ENCODE data around the gene SCML2.

Gene SCML2

GRCh38 chrX:18294893-18295292 lies 59.6 kb downstream of the SCML2 start:
- no peaks in the 10 kb centered on the region for H3K27me3 ChIP-seq (ENCODE audit: control insufficient read depth, low read length)
- no peak overlapping the region for H3K4me3 ChIP-seq (ENCODE audit: low read length)
- H3K27ac ChIP-seq (ENCODE audit: low read depth, low read length): no peak overlapping the region
- H3K4me1 ChIP-seq (ENCODE audit: control insufficient read depth, low read length): no peaks in the 10 kb centered on the region
- no peaks in the 10 kb centered on the region for H3K36me3 ChIP-seq (ENCODE audit: control insufficient read depth, low read length)
- no peak for TF ChIP-seq EZH2phosphoT487 (IDR thresholded peaks at IDR 0.05; ENCODE audit: borderline replicate concordance, low read length)
- no peak for TF ChIP-seq CTCF (IDR thresholded peaks at IDR 0.05; ENCODE audit: low read depth, low read length, poor library complexity, severe bottlenecking)
- H3K9me2 ChIP-seq (replicated peaks; ENCODE audit: control insufficient read depth, low read length): no peaks in the 10 kb centered on the region
- H3F3A ChIP-seq (ENCODE audit: control insufficient read depth, insufficient read depth): no peaks in the 10 kb centered on the region
- H3K79me2 ChIP-seq (ENCODE audit: control insufficient read depth, low read length): no peaks in the 10 kb centered on the region
- no peaks in the 10 kb centered on the region for H3K9me3 ChIP-seq (ENCODE audit: control insufficient read depth, insufficient read depth, low read length)
- no peaks in the 10 kb centered on the region for H4K20me1 ChIP-seq (ENCODE audit: control insufficient read depth, insufficient read depth, low read depth, low read length)
- no peak overlapping the region for H3K4me2 ChIP-seq (ENCODE audit: low read length)

DNA sequence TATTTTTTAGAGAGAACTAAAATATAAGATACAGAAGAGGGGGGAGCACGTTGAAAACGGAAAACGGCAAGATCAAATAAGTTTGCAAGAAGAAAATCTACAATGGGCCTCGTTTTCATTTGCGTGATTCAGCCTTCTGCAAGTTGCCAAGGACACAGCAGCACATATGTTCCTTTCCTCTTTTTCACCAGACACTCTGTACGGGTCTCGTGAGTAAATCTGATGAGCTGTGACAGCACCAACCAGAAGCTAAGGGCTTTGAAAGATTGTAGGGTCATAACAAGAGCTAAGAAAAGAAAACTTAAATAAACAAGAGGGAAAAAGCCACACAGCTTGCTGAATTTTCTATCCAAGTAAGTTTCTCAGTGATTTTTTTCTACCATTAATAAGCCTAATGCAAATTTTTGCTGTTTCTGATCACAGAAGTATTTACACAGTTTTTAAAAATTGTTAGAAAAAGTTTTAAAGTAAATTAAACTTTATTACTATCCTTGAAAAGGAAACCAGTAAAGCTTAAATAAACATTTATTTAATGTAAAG lies 63.4 kb downstream of the SCML2 start:
- no peak for TF ChIP-seq CTCF (IDR thresholded peaks at IDR 0.05; ENCODE audit: low read depth, low read length, poor library complexity, severe bottlenecking)
- no peak for TF ChIP-seq EZH2phosphoT487 (IDR thresholded peaks at IDR 0.05; ENCODE audit: borderline replicate concordance, low read length)
- Histone ChIP-seq H3F3A (ENCODE audit: control insufficient read depth, insufficient read depth) (no peaks in the 10 kb centered on the region), H3K79me2 (ENCODE audit: control insufficient read depth, low read length) (no peaks in the 10 kb centered on the region), H3K27ac (ENCODE audit: low read depth, low read length) (no peak overlapping the region), H3K9me3 (ENCODE audit: control insufficient read depth, insufficient read depth, low read length) (no peaks in the 10 kb centered on the region), H3K4me1 (ENCODE audit: control insufficient read depth, low read length) (no peaks in the 10 kb centered on the region), H3K4me2 (ENCODE audit: low read length) (no peak overlapping the region), H3K27me3 (ENCODE audit: control insufficient read depth, low read length) (no peaks in the 10 kb centered on the region), H3K9me2 (replicated peaks; ENCODE audit: control insufficient read depth, low read length) (no peaks in the 10 kb centered on the region), H3K36me3 (ENCODE audit: control insufficient read depth, low read length) (no peaks in the 10 kb centered on the region), H3K4me3 (ENCODE audit: low read length) (no peak overlapping the region), H4K20me1 (ENCODE audit: control insufficient read depth, insufficient read depth, low read depth, low read length) (no peaks in the 10 kb centered on the region)

GRCh38 chrX:18290200-18290599 lies 64.3 kb downstream of the SCML2 start:
- no peak overlapping the region for H3K4me3 ChIP-seq (ENCODE audit: low read length)
- no peaks in the 10 kb centered on the region for H3K9me2 ChIP-seq (replicated peaks; ENCODE audit: control insufficient read depth, low read length)
- no peaks in the 10 kb centered on the region for H3K9me3 ChIP-seq (ENCODE audit: control insufficient read depth, insufficient read depth, low read length)
- no peak for TF ChIP-seq EZH2phosphoT487 (IDR thresholded peaks at IDR 0.05; ENCODE audit: borderline replicate concordance, low read length)
- no peak for TF ChIP-seq CTCF (IDR thresholded peaks at IDR 0.05; ENCODE audit: low read depth, low read length, poor library complexity, severe bottlenecking)
- no peaks in the 10 kb centered on the region for H3K36me3 ChIP-seq (ENCODE audit: control insufficient read depth, low read length)
- H3K4me1 ChIP-seq (ENCODE audit: control insufficient read depth, low read length): no peaks in the 10 kb centered on the region
- no peaks in the 10 kb centered on the region for H4K20me1 ChIP-seq (ENCODE audit: control insufficient read depth, insufficient read depth, low read depth, low read length)
- H3K79me2 ChIP-seq (ENCODE audit: control insufficient read depth, low read length): no peaks in the 10 kb centered on the region
- H3K27me3 ChIP-seq (ENCODE audit: control insufficient read depth, low read length): no peaks in the 10 kb centered on the region
- H3K27ac ChIP-seq (ENCODE audit: low read depth, low read length): no peak overlapping the region
- no peak overlapping the region for H3K4me2 ChIP-seq (ENCODE audit: low read length)
- no peaks in the 10 kb centered on the region for H3F3A ChIP-seq (ENCODE audit: control insufficient read depth, insufficient read depth)

Data from DOHH2 (cell line).